GM15510 (cell line): ENCODE measurements around the gene SLC6A19.

Source experiments
- POLR2A ChIP-seq: IDR thresholded peaks from 3 replicates; pipeline ENCODE4 v1.6.1; 2011; ENCODE audit warnings: borderline replicate concordance; ENCODE audit not compliant: insufficient read length; ENCODE audit errors: extremely low read depth

Gene SLC6A19

DNA sequence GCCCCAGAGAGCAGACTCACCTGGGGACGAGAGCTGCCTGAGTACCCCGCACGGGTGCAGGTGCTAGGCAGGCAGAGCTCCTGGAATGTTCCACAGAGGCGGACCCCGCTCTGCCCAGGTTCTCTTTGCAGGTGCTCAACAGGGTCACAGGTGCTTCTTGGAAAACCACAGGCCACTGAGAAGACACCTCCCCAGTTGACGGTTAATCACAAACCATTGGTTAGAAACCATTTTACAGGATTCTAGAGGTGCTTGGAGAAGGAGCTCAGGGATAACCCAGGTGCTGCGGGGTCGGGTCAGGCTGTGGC is 17.3 kb upstream of the SLC6A19 start:
- no peak for TF ChIP-seq POLR2A

DNA sequence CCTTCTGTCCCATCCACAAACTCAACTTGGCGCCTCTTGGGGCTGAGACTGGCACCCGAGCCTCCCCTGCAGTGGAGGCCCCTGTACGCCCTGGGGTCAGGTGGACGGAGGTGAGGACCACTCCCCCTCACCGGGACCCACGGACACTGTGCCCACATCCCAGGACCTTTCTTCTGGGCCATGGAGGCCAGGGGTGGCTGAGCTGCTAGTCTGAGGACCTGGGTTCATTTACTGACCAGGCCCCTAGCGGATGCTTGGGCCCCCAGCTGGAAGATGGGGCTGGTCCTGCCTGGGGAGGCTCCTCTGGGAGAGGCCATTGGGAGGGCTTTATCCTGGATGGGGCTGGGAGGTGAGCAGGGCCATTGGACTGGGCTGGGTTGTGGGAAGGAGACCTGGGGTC is 16.9 kb upstream of the SLC6A19 start:
- TF ChIP-seq POLR2A = no peak

DNA sequence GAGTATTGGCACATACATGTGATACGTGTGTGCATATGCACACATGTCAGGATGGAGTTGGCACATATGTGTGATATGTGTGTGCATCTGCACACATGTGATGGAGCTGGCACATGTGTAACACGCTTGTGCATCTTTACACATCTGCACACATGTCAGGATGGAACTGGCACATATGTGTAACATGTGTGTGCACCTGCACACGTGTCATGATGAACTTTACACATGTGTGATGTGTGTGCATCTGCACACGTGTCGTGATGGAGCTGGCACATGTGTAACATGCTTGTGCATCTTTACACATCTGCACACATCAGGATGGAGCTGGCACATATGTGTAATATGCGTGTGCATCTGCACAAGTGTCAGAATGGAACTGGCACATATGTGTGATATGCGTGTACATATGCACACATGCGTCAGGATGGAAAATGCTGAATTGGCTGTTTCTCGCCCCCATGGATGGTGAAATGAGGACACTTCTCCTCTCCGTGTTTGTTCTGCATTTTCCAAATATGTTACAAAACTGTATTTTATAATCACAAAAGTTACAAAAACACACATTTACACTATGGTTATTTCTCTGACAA is 16.3 kb upstream of the SLC6A19 start:
- no peak for TF ChIP-seq POLR2A

DNA sequence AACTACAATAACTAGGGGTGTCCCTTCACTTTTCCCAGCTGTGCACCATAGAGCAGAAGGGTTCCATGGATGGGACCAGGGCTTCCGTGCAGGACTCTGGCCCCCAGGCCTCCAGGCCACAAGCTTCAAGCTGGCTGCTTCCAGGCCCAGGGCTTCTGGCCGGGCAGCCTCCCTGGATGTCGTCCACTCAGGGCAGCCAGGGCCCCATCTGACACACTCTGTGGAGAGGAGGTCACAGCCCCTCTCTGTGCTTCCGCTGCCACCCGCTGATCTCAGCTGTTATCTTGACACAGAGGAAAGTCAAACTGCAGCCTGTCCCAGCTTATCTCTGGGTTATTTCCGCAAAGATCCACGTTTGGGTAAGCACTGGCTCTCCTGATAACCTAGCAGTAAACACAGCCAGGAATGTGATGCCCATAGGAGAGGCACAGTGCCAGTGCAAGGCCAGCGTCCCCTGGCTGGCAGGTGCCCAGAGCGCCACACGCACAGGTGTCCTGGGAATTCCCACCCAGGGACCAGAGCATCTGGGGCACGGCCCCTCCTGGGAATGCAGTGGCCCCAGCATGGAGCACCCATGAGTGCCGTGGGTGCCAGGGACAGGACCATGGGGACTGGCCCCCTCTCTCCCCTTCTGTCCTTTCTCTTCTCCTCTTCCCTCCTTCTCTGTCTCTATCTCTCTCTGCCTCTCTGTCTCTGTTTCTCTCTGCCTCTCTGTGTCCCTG is 15.6 kb upstream of the SLC6A19 start:
- TF ChIP-seq POLR2A = no peak

DNA sequence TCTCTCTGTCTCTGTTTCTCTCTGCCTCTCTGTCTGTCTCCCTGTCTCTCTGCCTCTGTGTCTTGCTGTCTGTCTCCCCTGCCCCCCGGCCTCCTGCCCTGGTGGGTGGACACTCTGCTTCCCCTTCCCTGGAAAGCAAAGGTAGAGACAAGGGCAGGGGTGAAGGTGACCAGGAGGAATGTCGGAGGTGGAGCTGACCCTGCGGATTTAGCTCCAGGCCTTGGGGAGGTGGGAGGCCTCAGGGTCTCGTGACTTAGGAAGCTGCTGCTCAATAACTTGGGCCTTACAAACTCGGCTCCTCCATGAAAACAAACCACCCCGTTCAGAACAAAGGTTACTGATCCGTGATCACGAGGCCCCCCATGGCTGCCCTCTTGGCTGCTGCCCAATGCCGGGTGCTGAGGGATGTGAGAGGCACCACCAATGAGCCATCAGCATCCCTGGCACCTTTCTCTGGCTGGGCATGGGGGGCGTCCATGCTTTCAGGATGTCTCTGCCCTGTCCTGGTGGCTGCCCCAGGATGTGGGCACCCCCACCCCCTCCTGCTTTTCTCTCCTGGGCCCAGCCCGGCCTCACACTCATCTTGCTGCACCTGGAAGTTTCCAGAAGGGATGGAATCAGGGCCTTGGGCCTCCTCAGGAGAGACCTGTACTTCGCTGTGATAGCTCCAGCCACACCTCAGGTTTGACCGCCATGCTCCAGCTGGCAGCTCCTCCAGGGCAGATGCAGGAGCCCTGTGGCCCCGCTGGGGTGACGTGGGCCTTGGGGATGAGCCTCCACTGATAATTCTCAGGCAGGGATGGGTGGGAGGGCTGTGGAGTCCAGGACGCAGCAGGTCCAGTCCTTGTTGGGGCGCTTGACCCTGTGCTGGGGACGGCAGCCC is 14.8 kb upstream of the SLC6A19 start:
- TF ChIP-seq POLR2A = no peak

DNA sequence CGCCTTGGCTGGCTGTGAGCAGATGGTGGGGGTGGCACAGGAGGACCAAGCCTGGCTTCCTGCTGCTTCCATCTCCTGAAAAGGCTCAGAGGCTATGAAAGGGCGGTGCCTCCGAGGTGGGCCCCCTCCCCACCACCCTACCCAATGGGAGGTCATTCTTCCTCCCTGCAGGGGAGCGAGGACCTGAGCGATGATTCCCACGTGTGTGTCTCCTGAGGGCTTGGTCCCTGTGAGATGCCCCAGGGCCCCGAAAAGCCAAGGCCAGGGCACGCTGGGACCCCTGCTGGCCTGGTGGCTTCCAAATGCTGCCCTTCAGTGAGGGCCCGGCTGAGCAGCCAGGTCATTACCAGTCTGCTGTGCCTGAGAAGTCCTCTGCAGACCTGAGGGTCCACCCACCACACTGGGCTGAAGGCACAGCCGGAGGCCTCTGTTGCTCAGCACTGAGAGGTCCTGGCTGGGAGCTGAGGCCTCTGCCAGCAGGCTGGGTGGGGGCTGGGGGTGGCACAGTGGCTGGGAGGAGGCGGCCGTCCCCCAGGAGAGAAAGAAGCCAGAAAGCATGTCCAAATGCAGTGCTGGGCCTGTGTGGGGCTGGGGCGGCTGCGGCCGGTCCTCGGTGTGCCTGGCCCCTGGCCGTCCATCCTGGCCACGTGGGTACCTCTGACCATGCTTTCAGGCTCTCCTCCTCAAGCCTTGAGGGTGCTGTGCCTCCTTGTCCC is 14.0 kb upstream of the SLC6A19 start:
- TF ChIP-seq POLR2A = no peak

DNA sequence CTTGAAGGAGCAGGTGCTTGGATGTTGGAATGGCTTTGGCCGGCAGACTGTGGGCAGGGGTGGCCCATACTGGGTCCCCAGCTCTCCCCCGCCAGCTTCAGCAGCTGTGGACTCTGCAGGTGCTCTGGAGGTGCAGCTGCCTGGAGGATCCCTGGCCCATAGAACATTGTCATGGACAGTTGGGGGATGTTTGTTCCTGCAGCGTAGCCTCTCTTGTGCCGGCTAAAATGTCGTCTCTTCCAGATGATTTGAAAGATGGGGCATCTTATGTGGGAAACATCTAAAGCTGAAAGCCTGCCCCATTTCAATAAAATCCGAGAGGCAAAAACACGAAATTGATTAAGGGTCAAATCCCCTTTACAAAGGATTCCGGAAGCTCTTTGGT is 13.5 kb upstream of the SLC6A19 start:
- TF ChIP-seq POLR2A = no peak

DNA sequence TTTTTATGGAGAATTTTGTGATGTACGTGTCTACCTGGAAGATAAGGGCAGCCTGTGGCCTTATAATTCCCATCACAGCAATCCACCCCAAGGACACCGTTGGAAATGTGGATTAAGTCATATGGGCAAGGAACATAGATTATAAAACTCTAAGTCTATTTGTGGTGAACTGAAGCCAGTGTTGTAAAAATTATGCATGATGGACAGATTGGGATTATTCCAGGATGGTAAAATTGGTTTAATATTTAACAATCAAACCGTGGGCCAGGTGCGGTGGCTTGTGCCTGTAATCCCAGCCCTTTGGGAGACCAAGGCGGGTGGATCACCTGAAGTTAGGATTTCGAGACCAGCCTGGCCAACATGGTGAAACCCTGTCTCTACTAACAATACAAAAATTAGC is 12.9 kb upstream of the SLC6A19 start:
- TF ChIP-seq POLR2A = no peak

DNA sequence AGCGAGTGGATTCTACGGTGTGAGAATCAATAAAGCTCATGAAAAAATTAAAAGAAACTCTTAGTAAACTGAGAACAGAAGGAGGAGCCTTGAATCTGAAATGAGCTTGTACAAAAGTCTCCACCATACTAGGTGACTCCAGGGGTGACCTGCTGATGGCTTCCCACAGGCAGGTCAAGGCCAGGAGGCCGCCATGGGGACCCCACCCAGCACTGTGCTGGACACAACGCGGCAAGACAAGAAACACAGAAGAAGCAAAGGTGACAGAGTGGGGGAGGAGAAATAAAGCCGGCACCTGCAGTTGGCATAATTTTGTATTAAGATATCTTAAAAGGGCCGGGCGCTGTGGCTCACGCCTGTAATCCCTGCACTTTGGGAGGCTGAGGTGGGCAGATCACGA is 12.1 kb upstream of the SLC6A19 start:
- TF ChIP-seq POLR2A = no peak

DNA sequence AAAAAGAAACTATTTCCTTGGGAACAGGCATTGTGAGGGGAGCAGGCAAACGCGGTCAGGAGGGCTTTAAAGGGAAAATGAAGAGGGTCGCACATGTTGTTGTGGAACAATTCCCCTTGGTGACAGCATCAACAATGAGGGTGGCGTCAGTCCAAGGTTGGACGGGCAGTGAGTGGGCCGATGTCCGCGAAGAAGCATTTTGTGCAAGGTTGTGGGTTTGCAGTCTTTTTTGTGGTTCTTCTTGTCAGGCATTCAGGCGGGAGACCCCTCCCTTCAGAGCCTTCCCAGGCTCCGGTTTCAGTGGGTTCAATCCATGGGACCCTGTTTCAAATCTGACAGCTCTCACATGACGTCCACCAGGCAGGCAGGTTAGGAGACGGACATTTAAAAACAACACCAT is 11.1 kb upstream of the SLC6A19 start:
- TF ChIP-seq POLR2A = no peak

DNA sequence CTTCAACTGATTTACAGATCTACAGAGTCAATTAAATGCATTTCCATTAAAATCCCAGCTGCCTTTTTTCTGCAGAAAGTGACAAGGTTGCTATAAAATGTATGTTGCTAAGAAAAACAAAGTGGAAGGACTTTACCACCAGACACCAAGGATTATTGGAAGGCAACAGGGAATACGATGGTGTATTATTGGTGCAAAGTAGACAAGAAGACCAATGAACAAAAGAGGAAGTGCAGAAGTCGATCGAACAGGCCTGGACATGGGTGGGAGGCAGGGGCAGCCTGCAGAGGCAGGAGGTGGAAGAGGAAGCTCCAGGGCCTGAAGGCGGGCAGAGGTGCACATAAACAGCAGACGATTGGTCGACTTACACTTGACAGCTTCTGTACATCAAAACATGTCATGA is 10.6 kb upstream of the SLC6A19 start:
- TF ChIP-seq POLR2A = no peak

DNA sequence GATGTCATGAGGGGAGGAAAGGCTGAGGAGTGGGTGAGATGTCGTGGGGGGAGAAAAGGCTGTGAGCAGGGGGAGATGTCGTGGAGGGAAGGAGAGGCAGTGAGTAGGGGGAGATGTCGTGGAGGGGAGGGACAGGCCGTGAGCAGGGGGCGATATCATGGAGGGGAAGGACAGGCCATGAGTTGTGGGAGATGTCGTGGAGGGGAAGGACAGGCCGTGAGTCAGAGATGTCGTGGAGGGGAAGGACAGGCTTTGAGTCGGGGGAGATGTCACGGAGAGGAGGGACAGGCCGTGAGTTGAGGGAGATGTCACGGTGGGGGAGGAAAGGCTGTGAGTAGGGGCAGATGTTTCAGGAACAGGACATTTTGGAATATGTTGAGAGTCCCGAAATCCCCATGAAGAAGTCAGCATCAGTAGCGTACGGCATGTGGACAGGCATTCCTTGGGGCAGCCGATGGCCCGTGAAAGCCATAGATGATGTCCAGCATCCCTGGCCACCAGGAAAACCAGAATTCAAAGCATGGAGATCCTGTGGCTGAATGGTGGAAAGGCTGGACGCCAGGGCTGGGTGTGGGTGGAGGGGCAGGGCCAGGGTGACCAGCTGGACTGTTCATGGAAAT is 8.3 kb upstream of the SLC6A19 start:
- TF ChIP-seq POLR2A = no peak

DNA sequence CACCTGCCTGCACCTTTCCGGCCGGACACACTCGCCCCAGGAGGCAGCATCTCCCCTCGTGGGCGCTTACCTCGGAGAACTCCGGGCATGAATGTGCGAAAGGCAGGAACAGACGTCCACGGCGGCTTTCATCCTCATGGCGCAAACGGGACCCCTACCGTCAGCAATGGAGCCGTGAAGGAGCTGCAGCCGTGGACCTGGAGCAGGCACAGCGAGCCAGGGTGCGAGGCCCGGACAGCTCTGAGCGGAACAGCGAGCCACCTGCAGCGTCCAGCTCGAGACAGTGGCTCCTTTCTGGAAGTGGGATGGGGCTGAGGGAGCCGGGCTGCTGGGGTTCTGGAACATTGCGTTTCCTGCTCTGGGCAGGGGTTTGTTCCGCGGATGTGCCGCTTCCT is 7.8 kb upstream of the SLC6A19 start:
- TF ChIP-seq POLR2A = no peak

DNA sequence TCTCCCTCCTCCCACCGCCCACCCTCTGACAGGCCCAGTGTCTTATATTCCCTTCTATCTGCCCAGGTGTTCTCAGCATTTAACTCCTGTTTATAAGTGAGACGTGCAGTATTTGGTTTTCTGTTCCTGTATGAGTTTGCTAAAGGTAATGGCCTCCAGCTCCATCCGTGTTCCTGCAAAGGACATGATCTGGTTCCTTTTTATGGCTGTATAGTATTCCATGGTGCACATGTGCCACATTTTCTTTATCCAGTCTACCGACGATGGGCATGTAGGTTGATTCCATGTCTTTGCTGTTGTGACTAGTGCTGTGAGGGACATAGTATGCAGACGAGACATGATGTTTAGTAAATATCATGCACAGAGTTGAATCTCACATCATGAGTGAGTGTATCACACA is 7.0 kb upstream of the SLC6A19 start:
- TF ChIP-seq POLR2A = no peak

DNA sequence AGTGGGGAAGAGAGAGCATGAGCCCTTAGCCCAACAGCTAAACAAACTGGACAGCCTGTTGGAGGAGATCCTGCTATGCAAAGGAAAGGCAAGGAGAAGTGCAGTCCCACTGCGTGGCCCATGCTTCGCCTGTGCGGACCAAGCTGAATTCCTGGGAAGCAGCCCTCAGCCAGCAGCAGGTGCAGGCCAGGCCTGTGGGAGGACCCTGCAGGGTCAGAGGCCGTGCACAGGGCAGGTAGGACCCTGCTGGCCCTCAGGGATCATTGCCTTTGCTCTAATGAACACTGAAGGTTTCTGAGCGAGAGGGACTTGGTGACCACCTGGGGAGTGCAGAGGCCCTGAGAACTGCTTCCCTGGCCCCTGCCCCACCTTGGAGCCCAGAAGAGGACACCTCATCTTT is 6.0 kb upstream of the SLC6A19 start:
- no peak for TF ChIP-seq POLR2A

DNA sequence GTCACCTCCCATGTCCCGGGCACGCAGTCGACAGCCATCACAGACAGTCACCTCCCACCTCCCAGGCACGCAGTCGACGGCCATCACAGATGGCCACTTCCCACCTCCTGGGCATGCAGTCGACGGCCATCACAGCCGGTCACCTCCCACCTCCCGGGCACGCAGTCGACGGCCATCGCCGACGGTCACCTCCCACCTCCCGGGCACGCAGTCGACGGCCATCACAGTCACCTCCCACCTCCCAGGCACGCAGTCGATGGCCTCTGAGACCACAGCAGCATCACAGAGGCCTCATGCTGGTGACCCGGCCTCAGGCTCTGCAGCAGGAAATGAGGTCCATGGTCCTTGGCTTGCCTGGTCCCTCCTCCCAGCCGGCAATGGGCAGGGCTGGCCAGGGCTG is 5.5 kb upstream of the SLC6A19 start:
- no peak for TF ChIP-seq POLR2A

DNA sequence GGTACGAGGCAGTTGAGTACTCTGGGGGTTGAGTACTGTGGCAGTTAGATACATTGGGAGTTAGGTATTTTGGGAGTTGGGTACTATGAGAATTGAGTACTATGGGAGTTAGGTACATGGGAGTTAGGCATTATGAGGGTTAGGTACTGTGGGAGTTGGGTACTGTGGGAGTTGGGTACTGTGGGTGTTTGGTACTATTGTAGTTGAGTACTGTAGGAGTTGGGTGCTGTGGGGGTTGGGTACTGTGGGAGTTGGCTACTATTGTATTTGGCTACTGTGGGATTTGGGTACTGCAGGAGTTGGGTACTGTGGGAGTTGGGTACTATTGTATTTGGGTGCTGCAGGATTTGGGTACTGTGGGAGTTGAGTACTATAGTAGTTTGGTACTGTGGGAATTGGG is 4.8 kb upstream of the SLC6A19 start:
- no peak for TF ChIP-seq POLR2A
